ENCODE results near the gene MED25. TPM values are rescaled to one million over a fixed set of nuclear protein-coding genes. Genes with fewer than 3 reads are reported as not detected.

Gene MED25
- polyA plus RNA-seq, 1 donor from 2014 or later = 18.9 TPM

- H3K79me2 ChIP-seq (replicated peaks; ENCODE audit: insufficient read depth, low read length) = peaks cover 14% of the 10 kb centered on the region
- H3K4me2 ChIP-seq (ENCODE audit: low read length) = peak within 1 kb of the TSS; percentile 81
- peak within 1 kb of the TSS; percentile 96 for H3K27ac ChIP-seq (ENCODE audit: low read length)
- no peaks in the 10 kb centered on the region for H3K9me2 ChIP-seq (ENCODE audit: insufficient read depth, low read length)
- peak within 1 kb of the TSS; percentile 75 for H3K4me3 ChIP-seq (ENCODE audit: low read length)
- peak within 1 kb of the TSS; percentile 51 for H2AFZ ChIP-seq (ENCODE audit: low read depth, low read length)
- TF ChIP-seq EP300 (conservative IDR thresholded peaks at IDR 0.05; ENCODE audit: poor library complexity, severe bottlenecking) = peak; percentile 49
- peak; percentile 74 for TF ChIP-seq MXI1 (conservative IDR thresholded peaks at IDR 0.05; ENCODE audit: poor library complexity, severe bottlenecking)
- peak; percentile 9 for TF ChIP-seq RAD21 (conservative IDR thresholded peaks at IDR 0.05)
- no peak for TF ChIP-seq SMC3 (conservative IDR thresholded peaks at IDR 0.05; ENCODE audit: poor library complexity)
- TF ChIP-seq TAF1 (IDR thresholded peaks at IDR 0.05; ENCODE audit: low read depth) = peak; percentile 15
- TF ChIP-seq POLR2AphosphoS5 (IDR thresholded peaks at IDR 0.05) = peak; percentile 94
- peak; percentile 76 for TF ChIP-seq REST (IDR thresholded peaks at IDR 0.05; ENCODE audit: borderline replicate concordance)
- TF ChIP-seq EZH2 (IDR thresholded peaks at IDR 0.05; ENCODE audit: borderline replicate concordance, insufficient read depth, low read length, poor library complexity, severe bottlenecking) = no peak
- no peak for TF ChIP-seq CTCF (IDR thresholded peaks at IDR 0.05; ENCODE audit: poor library complexity, severe bottlenecking)
- no peaks in the 10 kb centered on the region for H3F3A ChIP-seq (ENCODE audit: insufficient read depth, low read length, poor library complexity, severe bottlenecking)
- no peaks in the 10 kb centered on the region for H3K27me3 ChIP-seq (ENCODE audit: insufficient read depth, low read depth, low read length)
- no peaks in the 10 kb centered on the region for H3K9me3 ChIP-seq (ENCODE audit: low read length)
- H4K20me1 ChIP-seq (ENCODE audit: insufficient read depth) = no peaks in the 10 kb centered on the region
- no peaks in the 10 kb centered on the region for H3K36me3 ChIP-seq (ENCODE audit: insufficient read depth, low read length)
- H3K9ac ChIP-seq (ENCODE audit: low read length) = peak within 1 kb of the TSS; percentile 97
Measured at GRCh38 chr19:49877020-49877878, 59.2 kb downstream of the MED25 start, which contains the start of the genes AKT1S1 and TBC1D17. AKT1S1 (minus strand) TSS chr19:49877355; CDS start chr19:49873295, 4,060 bp downstream. TBC1D17 (plus strand) TSS chr19:49877702; CDS start chr19:49877724, 22 bp downstream.

GRCh38 chr19:49877879-49878743 lies 60.0 kb downstream of the MED25 start:
- Histone ChIP-seq H3K9ac (ENCODE audit: low read length) (peak overlapping the region; percentile 92), H3K9me3 (ENCODE audit: low read length) (peaks cover 6% of the 10 kb centered on the region), H2AFZ (ENCODE audit: low read depth, low read length) (peak overlapping the region; percentile 42), H3K36me3 (ENCODE audit: insufficient read depth, low read length) (peaks cover 7% of the 10 kb centered on the region), H3F3A (ENCODE audit: insufficient read depth, low read length, poor library complexity, severe bottlenecking) (no peaks in the 10 kb centered on the region), H3K4me2 (ENCODE audit: low read length) (peak overlapping the region; percentile 68), H3K9me2 (ENCODE audit: insufficient read depth, low read length) (no peaks in the 10 kb centered on the region), H3K27ac (ENCODE audit: low read length) (peak overlapping the region; percentile 96), H3K4me3 (ENCODE audit: low read length) (peak overlapping the region; percentile 75), H3K79me2 (replicated peaks; ENCODE audit: insufficient read depth, low read length) (peaks cover 14% of the 10 kb centered on the region), H3K27me3 (ENCODE audit: insufficient read depth, low read depth, low read length) (no peaks in the 10 kb centered on the region), H4K20me1 (ENCODE audit: insufficient read depth) (no peaks in the 10 kb centered on the region)
- TF ChIP-seq SMC3 (conservative IDR thresholded peaks at IDR 0.05; ENCODE audit: poor library complexity) (no peak), POLR2AphosphoS5 (IDR thresholded peaks at IDR 0.05) (peak; percentile 65)
